ENCODE data around the gene GLIS1. TPM values are rescaled to one million over a fixed set of nuclear protein-coding genes. Genes with fewer than 3 reads are reported as not detected.

Gene GLIS1
- total and polyA plus RNA-seq, 2 donors (not counting 3 experiments of a cell fraction or from before 2014, with no cell fraction given), result not detected

DNA sequence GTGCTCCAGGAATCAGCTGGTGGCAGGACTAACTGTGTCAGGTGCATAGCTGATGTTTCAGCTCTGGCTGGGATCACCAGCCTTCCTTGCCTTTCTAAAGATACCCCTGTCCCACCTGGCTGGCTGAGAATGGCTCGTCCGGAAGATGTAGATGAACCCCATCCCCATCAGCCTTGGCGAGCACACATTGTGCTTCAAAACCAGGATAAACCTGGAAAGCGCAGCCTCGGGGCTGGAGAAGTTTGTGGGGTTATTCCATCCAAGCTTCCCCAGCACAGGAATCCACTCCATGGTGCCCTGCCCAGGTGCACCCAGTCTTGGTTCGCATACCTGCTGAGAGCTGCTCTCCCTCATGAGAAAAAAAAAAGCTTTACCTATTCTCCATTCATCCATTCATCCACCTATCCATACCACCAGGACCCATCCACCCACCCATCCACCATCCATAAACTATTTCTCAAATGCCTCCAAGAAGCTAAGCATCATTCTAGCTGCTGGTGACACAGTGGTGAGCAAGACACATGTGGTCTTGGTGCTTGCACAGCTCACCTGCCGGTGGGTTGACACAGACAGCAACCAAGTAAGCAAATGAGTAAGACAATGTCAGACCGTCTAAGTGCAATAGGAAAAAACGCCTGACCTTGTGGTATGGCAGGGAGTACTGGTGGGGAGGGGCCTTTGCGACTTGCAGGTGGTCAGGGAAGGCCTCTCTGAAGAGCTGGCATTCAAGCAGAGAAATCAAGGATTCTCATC lies 185.8 kb downstream of the GLIS1 start:
- no peak for FAIRE-seq
- H3K9ac ChIP-seq (replicated peaks; ENCODE audit: extremely low read depth, insufficient read depth, low read length), result no peak overlapping the region
- no peak overlapping the region for H2AFZ ChIP-seq (ENCODE audit: low read depth, low read length)
- POLR2A ChIA-PET, result interaction anchor here (0.6 kb wide), 1 partner anchor 317 kb away, joined by 7 read pairs; no protein-coding TSS in a partner anchor
- DNase-seq (ENCODE audit: low read depth, low spot score), result no peak
- dilution Hi-C loops (cut with MboI; ENCODE audit: extremely low pct_ligation_motif_present, low sequenced_read_pairs), result no loop called here
- TF ChIP-seq POLR2AphosphoS5 (IDR thresholded peaks at IDR 0.05; ENCODE audit: insufficient read depth, low read depth, low read length) (no peak), FOS (IDR thresholded peaks at IDR 0.05; ENCODE audit: borderline replicate concordance, insufficient read depth, low read length) (no peak), JUN (IDR thresholded peaks at IDR 0.05; ENCODE audit: borderline replicate concordance, insufficient read depth, insufficient read length, low read depth) (no peak), MYC (IDR thresholded peaks at IDR 0.05; ENCODE audit: low read depth, low read length) (no peak), POLR2A (IDR thresholded peaks at IDR 0.05; ENCODE audit: low read depth, low read length) (no peak), GATA2 (IDR thresholded peaks at IDR 0.05; ENCODE audit: insufficient read depth, insufficient read length, low read depth, low read length) (no peak), EZH2 (IDR thresholded peaks at IDR 0.05; ENCODE audit: borderline replicate concordance, low read depth, low read length, severe bottlenecking) (no peak)
- TF ChIP-seq, protein P1, sequence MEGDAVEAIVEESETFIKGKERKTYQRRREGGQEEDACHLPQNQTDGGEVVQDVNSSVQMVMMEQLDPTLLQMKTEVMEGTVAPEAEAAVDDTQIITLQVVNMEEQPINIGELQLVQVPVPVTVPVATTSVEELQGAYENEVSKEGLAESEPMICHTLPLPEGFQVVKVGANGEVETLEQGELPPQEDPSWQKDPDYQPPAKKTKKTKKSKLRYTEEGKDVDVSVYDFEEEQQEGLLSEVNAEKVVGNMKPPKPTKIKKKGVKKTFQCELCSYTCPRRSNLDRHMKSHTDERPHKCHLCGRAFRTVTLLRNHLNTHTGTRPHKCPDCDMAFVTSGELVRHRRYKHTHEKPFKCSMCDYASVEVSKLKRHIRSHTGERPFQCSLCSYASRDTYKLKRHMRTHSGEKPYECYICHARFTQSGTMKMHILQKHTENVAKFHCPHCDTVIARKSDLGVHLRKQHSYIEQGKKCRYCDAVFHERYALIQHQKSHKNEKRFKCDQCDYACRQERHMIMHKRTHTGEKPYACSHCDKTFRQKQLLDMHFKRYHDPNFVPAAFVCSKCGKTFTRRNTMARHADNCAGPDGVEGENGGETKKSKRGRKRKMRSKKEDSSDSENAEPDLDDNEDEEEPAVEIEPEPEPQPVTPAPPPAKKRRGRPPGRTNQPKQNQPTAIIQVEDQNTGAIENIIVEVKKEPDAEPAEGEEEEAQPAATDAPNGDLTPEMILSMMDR (IDR thresholded peaks at IDR 0.05; ENCODE audit: extremely low read depth in 1 of 2, insufficient read depth in 1 of 2, low read depth in 1 of 2, low read length in 2 of 2), result no peak
- TF ChIP-seq, protein P2, sequence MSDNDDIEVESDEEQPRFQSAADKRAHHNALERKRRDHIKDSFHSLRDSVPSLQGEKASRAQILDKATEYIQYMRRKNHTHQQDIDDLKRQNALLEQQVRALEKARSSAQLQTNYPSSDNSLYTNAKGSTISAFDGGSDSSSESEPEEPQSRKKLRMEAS (IDR thresholded peaks at IDR 0.05; ENCODE audit: insufficient read depth, insufficient read length), result no peak
- H3K27ac ChIP-seq (ENCODE audit: insufficient read depth, low read depth, low read length), result no peak overlapping the region
- intact Hi-C loops (cut with micrococcal nuclease), result no loop called here
- no TSS peak for BruUV-seq (replicated peaks)
- H3K9me1 ChIP-seq (replicated peaks; ENCODE audit: control insufficient read depth, extremely low read depth, insufficient read depth, low read length), result no peaks in the 10 kb centered on the region
- H3K4me3 ChIP-seq (replicated peaks in 1 of 3; ENCODE audit: insufficient read depth in 1 of 3, low read depth in 1 of 3, low read length in 3 of 3), result no peak overlapping the region
- no peaks in the 10 kb centered on the region for H3K4me1 ChIP-seq (ENCODE audit: control insufficient read depth, extremely low read depth, insufficient read depth, low read length)
- H3K4me2 ChIP-seq (ENCODE audit: insufficient read depth, low read length), result no peak overlapping the region
- no peaks in the 10 kb centered on the region for H4K20me1 ChIP-seq (replicated peaks; ENCODE audit: control insufficient read depth, extremely low read depth, insufficient read depth, low read length)
- CTCF ChIA-PET, result no interaction called here
- no peaks in the 10 kb centered on the region for H3K79me2 ChIP-seq (ENCODE audit: control insufficient read depth, insufficient read depth, low read length)
- H3K36me3 ChIP-seq (ENCODE audit: control insufficient read depth in 2 of 2, extremely low read depth in 1 of 2, insufficient read depth in 2 of 2, low read length in 2 of 2), result no peaks in the 10 kb centered on the region
- H3K9me3 ChIP-seq (replicated peaks; ENCODE audit: control insufficient read depth, insufficient read depth, low read length), result no peaks in the 10 kb centered on the region
- H3K27me3 ChIP-seq (ENCODE audit: control insufficient read depth in 2 of 2, insufficient read depth in 2 of 2, low read length in 2 of 2), result no peaks in the 10 kb centered on the region
